SK-N-SH treated with all-trans-retinoic acid at 6 μM for 48 hours (cell line): ENCODE measurements around the gene C1D.

Source experiments
- ATAC-seq: fragments of 200-7000 bp; cut with Tn5 transposase; 3 replicates; pipeline ENCODE4 v1.9.1; 2020; ENCODE audit warnings: mild to moderate bottlenecking, moderate library complexity
- ARNTL ChIP-seq: fragments of 450-650 bp; formaldehyde crosslinking; IDR thresholded peaks from 2 replicates; pipeline ENCODE4 v1.5.0; 2020; ENCODE audit warnings: low read depth, mild to moderate bottlenecking, moderate library complexity, borderline replicate concordance
- CSDC2 ChIP-seq: fragments of 250-450 bp; sonication (Bioruptor Pico); IDR thresholded peaks from 2 replicates; pipeline ENCODE4 v1.5.0; 2020; ENCODE audit warnings: mild to moderate bottlenecking, moderate library complexity
- CSRNP3 ChIP-seq: fragments of 250-450 bp; sonication (Bioruptor Pico); IDR thresholded peaks from 2 replicates; pipeline ENCODE4 v1.5.1; 2021; ENCODE audit warnings: mild to moderate bottlenecking, moderate library complexity
- ESRRG ChIP-seq: fragments of 250-450 bp; sonication (Bioruptor Pico); IDR thresholded peaks from 2 replicates; pipeline ENCODE4 v1.6.1; 2021; ENCODE audit warnings: mild to moderate bottlenecking
- ISL1 ChIP-seq: fragments of 250-450 bp; sonication (Bioruptor Pico); IDR thresholded peaks from 2 replicates; pipeline ENCODE4 v2.1.2; 2022; ENCODE audit warnings: mild to moderate bottlenecking, moderate library complexity
- OSR1 ChIP-seq: fragments of 250-450 bp; sonication (Bioruptor Pico); IDR thresholded peaks from 2 replicates; pipeline ENCODE4 v1.8.0; 2022; ENCODE audit warnings: moderate library complexity, mild to moderate bottlenecking, inconsistent platforms
- POU6F1 ChIP-seq: fragments of 250-450 bp; sonication (Bioruptor Pico); IDR thresholded peaks from 2 replicates; pipeline ENCODE4 v1.8.0; 2021; ENCODE audit warnings: low read depth, mild to moderate bottlenecking, moderate library complexity, borderline replicate concordance
- PPARA ChIP-seq: fragments of 250-450 bp; sonication (Bioruptor Pico); IDR thresholded peaks from 2 replicates; pipeline ENCODE4 v1.5.0; 2020; ENCODE audit warnings: mild to moderate bottlenecking, borderline replicate concordance
- RARB ChIP-seq: fragments of 250-450 bp; sonication (Bioruptor Pico); IDR thresholded peaks from 2 replicates; pipeline ENCODE4 v1.8.0; 2021; ENCODE audit warnings: mild to moderate bottlenecking, moderate library complexity
- SNAI2 ChIP-seq: fragments of 250-450 bp; sonication (Bioruptor Pico); IDR thresholded peaks from 2 replicates; pipeline ENCODE4 v1.5.0; 2020; ENCODE audit warnings: mild to moderate bottlenecking, moderate library complexity
- TCF4 ChIP-seq: fragments of 250-450 bp; sonication (Bioruptor Pico); IDR thresholded peaks from 2 replicates; pipeline ENCODE4 v1.8.0; 2021; ENCODE audit warnings: mild to moderate bottlenecking, moderate library complexity, borderline replicate concordance
- TOX ChIP-seq: fragments of 250-450 bp; sonication (Bioruptor Pico); IDR thresholded peaks from 2 replicates; pipeline ENCODE4 v1.8.0; 2021; ENCODE audit warnings: mild to moderate bottlenecking, moderate library complexity, borderline replicate concordance
- TSHZ2 ChIP-seq: fragments of 250-450 bp; sonication (Bioruptor Pico); IDR thresholded peaks from 2 replicates; pipeline ENCODE4 v1.5.0; 2020; ENCODE audit warnings: mild to moderate bottlenecking, moderate library complexity
- ZC3H10 ChIP-seq: fragments of 250-450 bp; sonication (Bioruptor Pico); IDR thresholded peaks from 2 replicates; pipeline ENCODE4 v1.5.1; 2021; ENCODE audit warnings: mild to moderate bottlenecking, moderate library complexity
- ZFP3 ChIP-seq: fragments of 250-450 bp; sonication (Bioruptor Pico); IDR thresholded peaks from 2 replicates; pipeline ENCODE4 v1.5.0; 2020; ENCODE audit warnings: mild to moderate bottlenecking, moderate library complexity
- ZFP30 ChIP-seq: fragments of 450-650 bp; formaldehyde crosslinking; IDR thresholded peaks from 2 replicates; pipeline ENCODE4 v1.5.0; 2022; ENCODE audit warnings: mild to moderate bottlenecking, moderate library complexity
- ZNF565 ChIP-seq: fragments of 450-650 bp; formaldehyde crosslinking; conservative IDR thresholded peaks from 2 replicates; pipeline ENCODE4 v1.5.0; 2020; ENCODE audit warnings: low read depth, mild to moderate bottlenecking, moderate library complexity
- ZNF70 ChIP-seq: fragments of 450-650 bp; formaldehyde crosslinking; IDR thresholded peaks from 2 replicates; pipeline ENCODE4 v1.5.0; 2020; ENCODE audit warnings: mild to moderate bottlenecking, moderate library complexity
- ZNF8 ChIP-seq: fragments of 450-650 bp; formaldehyde crosslinking; IDR thresholded peaks from 2 replicates; pipeline ENCODE4 v1.5.0; 2020; ENCODE audit warnings: mild to moderate bottlenecking, moderate library complexity
- TF ChIP-seq, protein P1 (sequence below): fragments of 250-450 bp; sonication (Bioruptor Pico); IDR thresholded peaks from 2 replicates; pipeline ENCODE4 v1.5.1; 2020; ENCODE audit warnings: low read depth, mild to moderate bottlenecking, moderate library complexity
- TF ChIP-seq, protein P2 (sequence below): fragments of 250-450 bp; sonication (Bioruptor Pico); IDR thresholded peaks from 2 replicates; pipeline ENCODE4 v1.8.0; 2020; ENCODE audit warnings: mild to moderate bottlenecking, moderate library complexity, borderline replicate concordance

C1D gene

DNA sequence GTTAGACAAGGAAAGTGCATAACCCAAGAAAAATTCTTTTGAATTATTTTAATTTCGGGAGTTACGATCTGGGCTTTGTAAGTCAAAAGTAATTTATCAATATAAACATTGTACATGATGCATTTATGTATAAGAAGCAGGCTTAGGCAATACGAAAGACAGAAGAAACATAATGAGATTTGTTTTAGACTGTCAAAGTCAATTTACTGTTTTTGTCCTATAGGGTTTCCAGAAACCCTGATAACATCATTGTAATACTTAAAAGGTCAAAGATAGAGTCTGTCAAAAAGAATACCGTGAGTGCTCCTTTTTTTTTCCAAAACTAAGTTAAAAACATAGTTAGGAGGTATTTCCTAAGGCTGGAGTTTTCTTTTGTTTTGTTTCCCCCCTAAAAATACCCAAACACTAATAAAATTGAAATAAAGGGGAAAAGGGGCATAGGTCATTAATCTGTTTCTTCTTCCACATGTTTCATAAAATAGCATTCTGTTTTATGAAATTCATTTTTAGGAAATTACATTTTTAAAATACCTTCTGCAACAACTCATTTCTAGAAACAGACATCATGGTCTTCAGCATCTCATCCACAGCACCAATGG is 16.1 kb downstream of the C1D start (continued):
- TF ChIP-seq TSHZ2 (CRISPR knock-in tag) (peak; percentile 99), RARB (peak; percentile 94), ZNF8 (CRISPR knock-in tag) (peak; percentile 47; the same call in 1 of the 2 replicates), CSDC2 (CRISPR knock-in tag) (no peak), ZNF70 (CRISPR knock-in tag) (no peak), ESRRG (CRISPR knock-in tag) (peak; percentile 95), ZNF565 (CRISPR knock-in tag) (peak; percentile 63; the same call in 1 of the 2 replicates), ZFP30 (CRISPR knock-in tag) (no peak), CSRNP3 (CRISPR knock-in tag) (peak; percentile 95), ISL1 (CRISPR knock-in tag) (peak; percentile 100), SNAI2 (peak; percentile 54; the same call in 1 of the 2 replicates)

GRCh38 chr2:68046224-68046623 is 16.6 kb downstream of the C1D start:
- peak; percentile 2; the same call in 2 of the 3 replicates for ATAC-seq
- TF ChIP-seq ARNTL (CRISPR knock-in tag) (no peak), RARB (no peak), TOX (CRISPR knock-in tag) (no peak), ZNF70 (CRISPR knock-in tag) (no peak), PPARA (CRISPR knock-in tag) (no peak), ZFP30 (CRISPR knock-in tag) (no peak), ZNF8 (CRISPR knock-in tag) (no peak), ZNF565 (CRISPR knock-in tag) (no peak), SNAI2 (no peak)
- TF ChIP-seq, protein P1, sequence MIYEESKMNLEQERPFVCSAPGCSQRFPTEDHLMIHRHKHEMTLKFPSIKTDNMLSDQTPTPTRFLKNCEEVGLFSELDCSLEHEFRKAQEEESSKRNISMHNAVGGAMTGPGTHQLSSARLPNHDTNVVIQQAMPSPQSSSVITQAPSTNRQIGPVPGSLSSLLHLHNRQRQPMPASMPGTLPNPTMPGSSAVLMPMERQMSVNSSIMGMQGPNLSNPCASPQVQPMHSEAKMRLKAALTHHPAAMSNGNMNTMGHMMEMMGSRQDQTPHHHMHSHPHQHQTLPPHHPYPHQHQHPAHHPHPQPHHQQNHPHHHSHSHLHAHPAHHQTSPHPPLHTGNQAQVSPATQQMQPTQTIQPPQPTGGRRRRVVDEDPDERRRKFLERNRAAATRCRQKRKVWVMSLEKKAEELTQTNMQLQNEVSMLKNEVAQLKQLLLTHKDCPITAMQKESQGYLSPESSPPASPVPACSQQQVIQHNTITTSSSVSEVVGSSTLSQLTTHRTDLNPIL = no peak
- TF ChIP-seq, all 23 proteins: peak for 0

DNA sequence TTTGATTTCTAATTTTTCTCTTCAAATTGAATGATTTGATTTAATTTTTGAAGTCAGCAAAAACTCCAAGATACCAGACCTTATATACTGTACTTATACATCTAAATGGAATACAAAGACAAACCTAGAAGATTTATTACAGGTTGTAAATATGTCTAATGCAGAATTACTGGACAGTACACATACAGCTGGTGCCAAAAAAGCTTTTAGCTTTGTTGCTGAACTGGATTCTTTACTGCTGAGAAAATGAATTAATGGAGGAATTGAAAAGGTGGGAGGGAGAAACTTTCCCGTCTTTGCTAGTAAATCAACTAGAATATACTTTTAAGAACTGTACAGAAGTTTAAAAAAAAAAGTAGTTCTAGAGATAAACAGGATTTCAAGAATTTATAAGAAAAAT is 17.5 kb downstream of the C1D start:
- ATAC-seq = peak; percentile 62
- no peak for TF ChIP-seq CSDC2 (CRISPR knock-in tag)
- peak; percentile 99 for TF ChIP-seq TOX (CRISPR knock-in tag)
- TF ChIP-seq OSR1 (CRISPR knock-in tag) = no peak
- peak; percentile 98 for TF ChIP-seq CSRNP3 (CRISPR knock-in tag)
- TF ChIP-seq TSHZ2 (CRISPR knock-in tag) = peak; percentile 97
- TF ChIP-seq, protein P1 = peak; percentile 100
- peak; percentile 98 for TF ChIP-seq POU6F1 (CRISPR knock-in tag)
- TF ChIP-seq RARB = peak; percentile 95; the same call in 1 of the 2 replicates
- TF ChIP-seq ZC3H10 (CRISPR knock-in tag) = peak; percentile 100
- TF ChIP-seq, protein P2, sequence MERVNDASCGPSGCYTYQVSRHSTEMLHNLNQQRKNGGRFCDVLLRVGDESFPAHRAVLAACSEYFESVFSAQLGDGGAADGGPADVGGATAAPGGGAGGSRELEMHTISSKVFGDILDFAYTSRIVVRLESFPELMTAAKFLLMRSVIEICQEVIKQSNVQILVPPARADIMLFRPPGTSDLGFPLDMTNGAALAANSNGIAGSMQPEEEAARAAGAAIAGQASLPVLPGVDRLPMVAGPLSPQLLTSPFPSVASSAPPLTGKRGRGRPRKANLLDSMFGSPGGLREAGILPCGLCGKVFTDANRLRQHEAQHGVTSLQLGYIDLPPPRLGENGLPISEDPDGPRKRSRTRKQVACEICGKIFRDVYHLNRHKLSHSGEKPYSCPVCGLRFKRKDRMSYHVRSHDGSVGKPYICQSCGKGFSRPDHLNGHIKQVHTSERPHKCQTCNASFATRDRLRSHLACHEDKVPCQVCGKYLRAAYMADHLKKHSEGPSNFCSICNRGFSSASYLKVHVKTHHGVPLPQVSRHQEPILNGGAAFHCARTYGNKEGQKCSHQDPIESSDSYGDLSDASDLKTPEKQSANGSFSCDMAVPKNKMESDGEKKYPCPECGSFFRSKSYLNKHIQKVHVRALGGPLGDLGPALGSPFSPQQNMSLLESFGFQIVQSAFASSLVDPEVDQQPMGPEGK (CRISPR knock-in tag) = peak; percentile 99
- peak; percentile 100 for TF ChIP-seq ISL1 (CRISPR knock-in tag)
- 0 out of 2 replicates have a peak, but pooled peaks have one; percentile 73 for TF ChIP-seq ZNF565 (CRISPR knock-in tag)
- TF ChIP-seq ZFP3 (CRISPR knock-in tag) = no peak
- no peak for TF ChIP-seq SNAI2
- peak; percentile 88 for TF ChIP-seq TCF4 (CRISPR knock-in tag)
